ENCODE data around the gene EIF3I. TPM values are rescaled to one million over a fixed set of nuclear protein-coding genes. Genes with fewer than 3 reads are reported as not detected.

EIF3I gene
- total and polyA plus RNA-seq, 2 of the 8 experiments (the other 6 are each of a cell fraction or from before 2014, with no cell fraction given): 247 to 346 TPM

DNA sequence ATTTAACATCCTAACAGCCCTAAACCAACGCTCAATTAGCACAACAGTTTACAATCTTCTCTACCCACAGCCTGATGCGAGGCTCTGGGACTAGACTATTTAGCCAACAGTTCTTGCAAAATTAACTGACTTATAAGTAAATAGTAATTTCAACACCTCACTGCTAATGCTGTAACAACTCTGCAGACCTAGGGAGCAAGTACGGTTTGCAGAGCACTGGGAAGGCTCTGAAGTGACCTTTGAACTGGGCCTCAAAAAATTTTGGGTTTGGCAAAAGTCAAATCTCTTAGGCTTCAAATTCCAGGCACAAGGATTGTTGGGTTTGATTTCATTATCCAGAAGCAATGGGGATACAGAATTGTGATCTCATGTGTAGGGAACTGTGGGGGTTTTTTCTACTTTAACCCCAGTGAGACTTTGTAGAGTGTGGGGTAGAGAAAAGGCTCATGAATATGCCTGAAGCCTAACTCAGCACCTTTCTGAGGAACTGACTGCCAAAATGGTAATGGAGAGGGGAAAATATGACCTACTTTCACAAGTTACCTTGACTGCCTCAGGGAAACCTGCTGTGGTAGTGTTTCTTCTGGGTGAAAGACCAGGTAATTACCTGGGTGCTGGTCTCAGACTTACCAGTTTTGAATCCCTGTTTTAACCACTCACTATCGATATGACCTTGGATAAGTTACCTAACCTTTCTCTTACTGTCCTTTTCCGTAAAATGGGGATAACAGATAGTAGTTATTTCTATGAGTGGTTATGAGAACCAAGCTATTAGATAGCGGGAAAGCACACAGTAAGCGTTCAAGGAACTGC is 43.6 kb upstream of the EIF3I start:
- Histone ChIP-seq H3K14ac (ENCODE audit: insufficient read length) (no peak overlapping the region), H3K79me1 (ENCODE audit: low read depth, low read length) (peaks cover 3% of the 10 kb centered on the region; the same call in 1 of the 2 replicates), H4K91ac (replicated peaks; ENCODE audit: insufficient read length, low read length) (no peak overlapping the region), H3K9ac (replicated peaks in 1 of 4; ENCODE audit: extremely low read depth in 1 of 4, low read depth in 3 of 4, low read length in 3 of 4) (no peak overlapping the region), H2BK120ac (replicated peaks; ENCODE audit: low read depth, low read length) (no peak overlapping the region), H3K4ac (replicated peaks; ENCODE audit: insufficient read length, low read depth, low read length) (no peak overlapping the region), H3K23me2 (ENCODE audit: low read depth, low read length) (peaks cover 2% of the 10 kb centered on the region; the same call in 1 of the 2 replicates), H4K5ac (ENCODE audit: insufficient read length, low read depth, low read length) (no peak overlapping the region), H3K36me3 (ENCODE audit: control insufficient read depth in 2 of 4, insufficient read depth in 4 of 4, low read length in 3 of 4) (peaks cover 6 to 20% (median 9%) of the 10 kb centered on the region in 4 experiments; a peak in 7 of 8 replicates), H4K8ac (ENCODE audit: extremely low read depth, insufficient read depth, low read length) (no peak overlapping the region), H3K18ac (ENCODE audit: extremely low read depth, low read length) (no peak overlapping the region), H3K23ac (ENCODE audit: insufficient read length) (no peak overlapping the region), H4K20me1 (replicated peaks in 1 of 2; ENCODE audit: control insufficient read depth in 1 of 2, insufficient read depth in 2 of 2, low read length in 2 of 2) (no peaks in the 10 kb centered on the region), H3K79me2 (ENCODE audit: control insufficient read depth in 1 of 2, insufficient read depth in 2 of 2, low read length in 2 of 2) (peaks cover 2 to 22% of the 10 kb centered on the region in 2 experiments; a peak in 3 of 4 replicates), H3K4me1 (replicated peaks in 1 of 4; ENCODE audit: control insufficient read depth in 3 of 4, insufficient read depth in 4 of 4, low read length in 3 of 4) (peaks cover 8 to 15% (median 10%) of the 10 kb centered on the region in 4 experiments; a peak in 6 of 7 replicates), H2BK12ac (ENCODE audit: low read depth, low read length) (no peak overlapping the region), H2BK5ac (ENCODE audit: low read depth, low read length) (no peak overlapping the region), H3K56ac (replicated peaks; ENCODE audit: insufficient read length, low read depth, low read length) (no peak overlapping the region), H3K27ac (ENCODE audit: low read depth, low read length) (no peak overlapping the region; the same call in 1 of the 2 replicates), H2BK15ac (ENCODE audit: low read length) (no peak overlapping the region), H2BK20ac (ENCODE audit: low read length) (no peak overlapping the region), H3K4me3 (ENCODE audit: extremely low read depth in 1 of 4, insufficient read depth in 2 of 4, low read depth in 3 of 4, low read length in 4 of 4) (peak overlapping the region in 3 of 4 experiments; percentile 17 to 89 (median 36); a peak in 4 of 8 replicates), H2AK5ac (ENCODE audit: low read depth, low read length) (no peak overlapping the region), H3K4me2 (ENCODE audit: insufficient read depth in 1 of 2, low read depth in 2 of 2, low read length in 2 of 2) (peak overlapping the region; percentile 82 to 91), H2AFZ (ENCODE audit: low read length) (peak overlapping the region; percentile 93), H3K9me3 (ENCODE audit: insufficient read depth in 2 of 2, low read depth in 1 of 2, low read length in 1 of 2) (no peaks in the 10 kb centered on the region), H3K27me3 (replicated peaks in 1 of 4; ENCODE audit: control insufficient read depth in 3 of 4, extremely low read depth in 1 of 4, insufficient read depth in 3 of 4, low read length in 3 of 4) (no peaks in the 10 kb centered on the region)
- ChIA-PET POLR2A (ENCODE audit: partially characterized antibody) (interaction anchor here (0.6 to 18.1 kb wide), 20 partner anchors 10 to 472 kb away, joined by 3 to 332 read pairs (median 4); partner anchors contain the start of genes CCDC28B, IQCC, KPNA6 and RBBP4), CTCF (ENCODE audit: partially characterized antibody) (interaction anchor here (0.6 to 1.6 kb wide), 3 partner anchors 10 to 68 kb away, joined by 3 to 5 read pairs (median 4); no protein-coding TSS in a partner anchor)
- 78% methylated on average over 7 of the region's 7 CpGs; no CpG with 5 or more reads in 1 of the 2 experiments for WGBS, 2 experiments (ENCODE audit: extremely low coverage in 1 of 2, insufficient coverage in 1 of 2, insufficient read length in 1 of 2, insufficient replicate concordance in 2 of 2, low coverage in 1 of 2, low lambda C conversion rate in 2 of 2, missing lambda C conversion rate in 1 of 2)
- DNase-seq (ENCODE audit: low read depth in 1 of 2, low spot score in 2 of 2): no peak
- FAIRE-seq: no peak
- no peak for TF ChIP-seq ZNF274 (IDR thresholded peaks at IDR 0.05; ENCODE audit: borderline replicate concordance, extremely low read depth, low read length)
- no peak for TF ChIP-seq CBX5 (IDR thresholded peaks at IDR 0.05; ENCODE audit: low read depth, low read length)
- TF ChIP-seq CBX8 (IDR thresholded peaks at IDR 0.05; ENCODE audit: borderline replicate concordance, low read depth, low read length): no peak
- TF ChIP-seq KDM5A (IDR thresholded peaks at IDR 0.05; ENCODE audit: low read length): no peak
- TF ChIP-seq GTF2F1 (IDR thresholded peaks at IDR 0.05; ENCODE audit: borderline replicate concordance, low read depth, low read length): no peak
- no peak for TF ChIP-seq SP2 (IDR thresholded peaks at IDR 0.05; ENCODE audit: low read length)
- no peak for TF ChIP-seq TAF1 (IDR thresholded peaks at IDR 0.05; ENCODE audit: low read depth, low read length)
- TF ChIP-seq CEBPB (IDR thresholded peaks at IDR 0.05; ENCODE audit: low read depth, low read length): no peak
- TF ChIP-seq JUN (IDR thresholded peaks at IDR 0.05; ENCODE audit: low read depth, low read length): no peak
- no peak for TF ChIP-seq TBP (IDR thresholded peaks at IDR 0.05; ENCODE audit: low read depth, low read length)
- no peak for TF ChIP-seq ASH2L (IDR thresholded peaks at IDR 0.05; ENCODE audit: low read length)
- TF ChIP-seq HDAC6 (IDR thresholded peaks at IDR 0.05; ENCODE audit: low read depth, low read length): no peak
- no peak for TF ChIP-seq GABPA (IDR thresholded peaks at IDR 0.05; ENCODE audit: borderline replicate concordance, insufficient read depth, low read length)
